Vagina (tissue), 2 donors: ENCODE data around the gene NLGN1.

ENCODE experiments used
- POLR2AphosphoS5 ChIP-seq, 2 donors: sonication (generic); formaldehyde crosslinking; IDR thresholded peaks; one replicate each; pipeline ENCODE4 v1.9.0; 2017; ENCODE audit warnings: antibody characterized with exemption in 2 of 2, mild to moderate bottlenecking in 2 of 2, low read depth in 1 of 2; ENCODE audit not compliant: insufficient read depth in 1 of 2
- TF ChIP-seq, protein P1 (sequence below), 3 experiments: fragments of 450-650 bp in 2 of 3; fragments of 200-600 bp in 1 of 3; sonication (generic) in 1 of 3; IDR thresholded peaks; one replicate each; pipeline ENCODE4 v1.5.1; 2017 to 2019; ENCODE audit warnings: antibody characterized with exemption in 3 of 3, mild to moderate bottlenecking in 2 of 3, moderate library complexity in 2 of 3

DNA sequence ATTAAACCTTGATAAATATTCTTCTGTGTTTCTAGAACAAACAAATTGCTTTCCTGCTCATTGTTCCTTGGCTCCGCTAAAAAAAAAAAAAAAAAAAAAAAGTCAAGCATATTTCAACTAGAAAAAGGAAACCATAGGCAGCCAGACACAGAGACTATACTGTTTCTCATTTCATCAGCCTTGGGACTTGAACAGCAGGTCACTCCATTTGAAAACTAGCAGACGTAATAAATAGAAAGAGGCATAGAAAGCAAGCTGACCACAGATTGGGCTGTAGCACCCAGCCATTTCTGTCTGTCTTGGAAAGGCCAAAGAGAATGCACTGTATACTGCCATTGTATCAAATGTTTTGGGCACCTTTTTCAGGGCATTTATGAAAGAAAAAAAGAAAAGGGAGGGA lies 697.1 kb downstream of the NLGN1 start:
- TF ChIP-seq, protein P1, sequence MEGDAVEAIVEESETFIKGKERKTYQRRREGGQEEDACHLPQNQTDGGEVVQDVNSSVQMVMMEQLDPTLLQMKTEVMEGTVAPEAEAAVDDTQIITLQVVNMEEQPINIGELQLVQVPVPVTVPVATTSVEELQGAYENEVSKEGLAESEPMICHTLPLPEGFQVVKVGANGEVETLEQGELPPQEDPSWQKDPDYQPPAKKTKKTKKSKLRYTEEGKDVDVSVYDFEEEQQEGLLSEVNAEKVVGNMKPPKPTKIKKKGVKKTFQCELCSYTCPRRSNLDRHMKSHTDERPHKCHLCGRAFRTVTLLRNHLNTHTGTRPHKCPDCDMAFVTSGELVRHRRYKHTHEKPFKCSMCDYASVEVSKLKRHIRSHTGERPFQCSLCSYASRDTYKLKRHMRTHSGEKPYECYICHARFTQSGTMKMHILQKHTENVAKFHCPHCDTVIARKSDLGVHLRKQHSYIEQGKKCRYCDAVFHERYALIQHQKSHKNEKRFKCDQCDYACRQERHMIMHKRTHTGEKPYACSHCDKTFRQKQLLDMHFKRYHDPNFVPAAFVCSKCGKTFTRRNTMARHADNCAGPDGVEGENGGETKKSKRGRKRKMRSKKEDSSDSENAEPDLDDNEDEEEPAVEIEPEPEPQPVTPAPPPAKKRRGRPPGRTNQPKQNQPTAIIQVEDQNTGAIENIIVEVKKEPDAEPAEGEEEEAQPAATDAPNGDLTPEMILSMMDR (IDR thresholded peaks at IDR 0.05): no peak
- no peak for TF ChIP-seq POLR2AphosphoS5 (IDR thresholded peaks at IDR 0.05; ENCODE audit: insufficient read depth in 1 of 2, low read depth in 1 of 2)
